Fibroblast of peridontal ligament (primary cell): ENCODE data around the gene WNT7B.

Source experiments
- DNase-seq: peaks from one replicate; pipeline ENCODE4 v3.0.0-alpha.2; 2010; ENCODE audit errors: extremely low read depth

Gene WNT7B

DNA sequence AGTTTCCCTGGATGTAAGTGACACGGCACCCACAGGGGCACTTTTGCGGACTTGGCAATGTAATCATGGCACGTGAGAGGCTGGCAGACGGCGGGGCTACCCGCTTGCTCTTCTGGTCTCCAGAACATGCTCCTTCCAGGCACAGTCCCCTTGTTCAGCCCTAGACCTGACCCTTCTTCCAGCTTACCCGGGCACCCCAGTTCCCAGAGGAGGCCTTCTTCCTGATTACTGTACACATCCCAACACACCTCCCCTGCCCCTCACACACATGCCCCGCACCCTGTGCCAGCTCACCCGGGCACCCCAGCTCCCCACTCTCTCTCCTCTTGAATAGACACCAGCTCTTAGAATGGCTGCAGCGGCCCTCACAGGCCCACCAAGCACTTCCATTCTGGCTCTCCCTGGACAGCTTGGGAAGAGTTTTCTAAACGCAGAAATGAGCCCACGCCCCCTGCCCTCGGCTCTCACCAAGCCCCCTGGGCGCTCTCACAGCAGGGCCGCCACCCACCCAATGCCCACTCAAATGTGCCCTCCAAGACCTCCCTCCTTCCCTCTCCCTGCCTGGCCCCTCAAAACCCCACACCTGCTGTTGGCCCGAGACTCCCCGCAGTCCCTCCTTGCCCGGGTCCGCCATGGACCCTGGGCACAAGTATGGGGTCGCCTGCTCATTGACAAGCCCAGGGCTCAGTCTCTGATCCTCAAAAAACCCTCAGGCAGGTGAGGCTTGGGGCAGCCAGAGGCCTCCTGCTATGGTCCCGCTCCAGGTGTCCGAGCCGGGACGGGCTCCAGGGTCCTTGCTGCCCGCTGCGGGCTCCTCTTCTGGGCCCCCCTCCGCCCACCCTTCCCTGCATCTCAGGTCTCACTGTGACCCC lies 88.5 kb downstream of the WNT7B start:
- no peak for DNase-seq

DNA sequence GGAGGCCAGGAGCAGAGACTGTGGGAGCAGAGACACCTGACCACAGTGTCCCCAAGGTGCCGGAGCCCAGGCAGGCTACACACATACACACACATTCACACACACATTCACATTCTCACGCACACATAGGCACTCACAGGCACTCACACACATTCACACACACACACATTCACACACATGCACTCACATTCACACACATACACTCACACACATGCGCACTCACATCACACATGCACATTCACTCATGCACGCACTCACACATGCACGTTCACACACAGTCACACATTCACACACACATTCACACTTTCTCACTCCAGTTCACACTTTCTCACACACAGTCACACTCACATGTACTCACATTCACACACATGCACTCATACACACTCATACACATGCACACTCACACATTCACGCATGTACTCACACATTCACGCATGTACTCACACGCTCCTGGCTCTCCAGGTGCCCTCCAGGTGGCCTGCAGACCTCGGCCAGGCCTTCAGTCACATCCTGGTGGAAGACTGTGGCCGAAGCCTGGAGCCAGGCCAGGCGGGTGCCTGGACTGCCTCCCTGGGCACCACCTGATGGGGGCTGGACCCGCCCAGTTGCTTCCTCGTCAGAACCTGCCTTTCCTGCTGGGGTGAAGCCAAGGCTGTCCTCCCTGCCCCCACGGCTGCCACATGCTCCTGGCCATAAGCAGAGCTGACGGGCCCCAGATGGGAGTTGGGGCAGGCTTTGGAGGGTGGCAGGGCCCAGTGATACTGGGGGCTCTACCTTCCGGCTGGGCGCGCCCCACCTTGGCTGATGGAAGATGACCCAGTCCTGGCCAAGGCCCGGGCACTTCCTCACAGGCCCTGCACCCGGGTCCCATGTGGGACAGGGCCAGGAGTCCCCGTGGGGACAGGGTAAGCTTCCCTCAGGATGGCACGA lies 89.5 kb downstream of the WNT7B start:
- DNase-seq = no peak

DNA sequence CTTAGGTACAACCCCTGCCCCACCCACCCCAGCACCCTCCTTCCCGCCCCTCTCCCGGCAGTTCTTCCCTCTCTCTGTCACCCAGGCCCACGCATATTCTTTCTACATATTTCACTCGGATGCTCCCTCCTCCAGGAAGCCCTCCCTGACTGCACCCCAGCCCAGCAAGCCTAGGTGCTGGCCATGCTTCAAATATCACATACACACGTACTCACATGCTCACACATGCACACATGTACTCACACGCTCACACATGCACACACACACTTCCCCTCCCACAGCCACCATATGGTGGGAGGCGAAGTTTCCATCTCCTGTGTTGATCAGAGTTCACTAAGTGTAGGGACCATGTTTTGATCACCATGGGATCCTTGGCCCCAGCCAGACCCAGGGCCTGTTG lies 90.4 kb downstream of the WNT7B start:
- no peak for DNase-seq

DNA sequence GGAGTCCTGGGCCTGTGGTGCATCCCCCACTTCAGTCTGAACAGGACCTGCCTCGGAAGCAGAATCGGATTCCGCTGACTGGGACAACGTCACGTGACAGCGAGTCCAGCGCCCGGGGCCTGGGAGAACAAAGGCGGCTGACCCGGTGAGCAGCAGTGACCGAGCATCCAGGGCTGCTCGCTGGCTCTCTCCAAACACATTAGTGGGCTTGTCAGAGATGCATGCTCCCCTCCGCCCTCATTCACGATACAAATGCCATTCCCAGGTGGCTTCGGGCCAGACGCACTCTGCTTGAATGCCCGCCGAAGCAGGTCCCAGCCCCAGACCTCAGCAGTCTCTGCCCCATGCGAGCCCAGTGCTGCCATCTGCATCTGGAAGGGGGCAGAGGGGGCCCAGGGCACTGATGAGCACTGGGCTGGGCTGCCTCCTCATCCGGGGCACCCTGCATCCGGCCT lies 91.0 kb downstream of the WNT7B start:
- DNase-seq = no peak

DNA sequence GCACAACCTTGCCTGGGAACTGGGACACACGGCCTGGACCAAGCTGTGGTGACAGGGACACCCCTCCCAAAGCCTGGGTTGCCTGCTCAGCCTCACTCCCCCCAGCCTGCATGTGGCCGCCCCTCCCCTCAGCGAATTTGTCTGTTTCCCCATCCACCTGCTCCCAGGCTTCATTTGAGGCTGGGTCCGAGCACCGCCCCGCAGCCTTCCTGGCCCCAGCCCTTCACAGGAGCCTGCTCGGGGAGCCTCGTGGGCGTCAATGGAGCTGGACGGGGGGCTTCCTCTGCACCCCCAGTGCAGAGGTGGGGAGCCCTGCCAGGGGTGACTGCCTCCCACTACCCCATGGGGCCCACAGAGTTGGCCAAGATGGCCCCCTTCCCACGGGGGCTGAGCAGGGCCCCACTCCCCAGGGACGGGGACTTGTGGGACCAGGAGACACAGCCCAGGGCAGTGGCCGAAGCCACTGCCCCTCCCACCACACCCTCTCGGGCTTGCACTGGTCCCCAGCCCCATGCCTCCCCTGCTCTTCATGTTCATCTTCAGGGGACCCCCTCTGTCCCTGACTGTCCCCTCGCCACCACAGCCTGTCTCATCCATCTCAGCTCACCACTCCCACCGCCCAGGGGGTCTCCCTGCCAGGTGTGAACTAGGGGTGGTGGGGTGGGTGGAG lies 91.7 kb downstream of the WNT7B start:
- DNase-seq = no peak

DNA sequence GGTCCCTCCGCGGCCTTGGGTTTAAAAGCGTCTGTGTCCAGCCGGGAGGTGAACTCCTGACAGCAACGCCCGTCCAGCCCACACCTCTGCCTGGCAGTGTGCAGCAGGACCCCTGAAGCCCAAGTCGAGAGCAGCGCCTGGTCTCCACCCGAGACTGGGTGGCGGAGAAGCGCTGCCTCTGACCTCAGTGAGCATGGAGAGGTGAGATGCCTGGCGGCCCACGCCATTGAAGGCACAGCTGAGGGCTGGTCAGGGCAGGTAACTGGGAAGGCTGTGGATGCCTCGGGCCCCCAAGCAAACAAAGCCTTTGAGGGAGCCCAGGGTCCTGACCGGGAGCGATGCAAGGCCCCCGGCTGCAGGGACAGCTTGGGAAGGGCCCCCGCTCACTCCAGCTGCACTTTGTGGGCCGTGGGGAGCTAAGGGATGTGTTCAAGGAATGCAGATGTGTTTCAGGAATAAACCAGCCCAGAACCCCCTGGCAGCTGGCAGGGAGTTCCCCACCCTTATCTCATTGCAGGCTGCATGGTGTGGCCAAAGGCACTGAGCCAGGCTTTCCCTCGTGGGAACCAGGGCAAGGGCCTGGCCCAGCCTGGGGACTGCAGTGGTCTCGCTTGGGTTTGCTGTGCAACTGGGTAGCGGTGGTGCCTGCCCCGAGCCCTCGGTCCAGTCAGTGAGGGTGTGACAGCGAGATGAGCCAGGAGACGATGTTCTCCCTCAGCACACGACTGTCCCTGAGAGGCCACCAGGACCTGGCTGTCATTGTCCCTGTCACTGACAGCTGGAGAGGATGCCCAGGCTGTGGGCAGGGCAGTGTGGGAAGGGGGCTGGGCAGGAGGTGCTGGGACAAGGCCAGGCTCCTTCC lies 92.5 kb downstream of the WNT7B start:
- no peak for DNase-seq

DNA sequence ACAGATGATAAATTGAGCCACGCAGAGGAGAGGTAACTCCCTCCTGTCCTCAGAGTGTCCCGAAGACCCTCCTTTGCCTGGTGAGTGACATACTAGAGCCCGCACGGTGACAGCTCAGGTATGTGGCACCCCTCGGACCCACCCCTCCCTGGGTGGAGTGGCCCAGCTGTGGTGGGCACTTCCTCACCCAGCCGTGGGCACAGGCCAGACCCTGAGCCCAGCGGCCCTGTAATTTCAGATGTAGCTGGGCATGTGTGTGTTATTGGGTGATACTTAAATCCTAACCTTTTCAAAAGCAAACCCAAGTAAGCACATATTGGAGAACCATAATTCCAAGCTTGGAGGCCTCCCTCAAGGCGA lies 93.2 kb downstream of the WNT7B start:
- DNase-seq = no peak

DNA sequence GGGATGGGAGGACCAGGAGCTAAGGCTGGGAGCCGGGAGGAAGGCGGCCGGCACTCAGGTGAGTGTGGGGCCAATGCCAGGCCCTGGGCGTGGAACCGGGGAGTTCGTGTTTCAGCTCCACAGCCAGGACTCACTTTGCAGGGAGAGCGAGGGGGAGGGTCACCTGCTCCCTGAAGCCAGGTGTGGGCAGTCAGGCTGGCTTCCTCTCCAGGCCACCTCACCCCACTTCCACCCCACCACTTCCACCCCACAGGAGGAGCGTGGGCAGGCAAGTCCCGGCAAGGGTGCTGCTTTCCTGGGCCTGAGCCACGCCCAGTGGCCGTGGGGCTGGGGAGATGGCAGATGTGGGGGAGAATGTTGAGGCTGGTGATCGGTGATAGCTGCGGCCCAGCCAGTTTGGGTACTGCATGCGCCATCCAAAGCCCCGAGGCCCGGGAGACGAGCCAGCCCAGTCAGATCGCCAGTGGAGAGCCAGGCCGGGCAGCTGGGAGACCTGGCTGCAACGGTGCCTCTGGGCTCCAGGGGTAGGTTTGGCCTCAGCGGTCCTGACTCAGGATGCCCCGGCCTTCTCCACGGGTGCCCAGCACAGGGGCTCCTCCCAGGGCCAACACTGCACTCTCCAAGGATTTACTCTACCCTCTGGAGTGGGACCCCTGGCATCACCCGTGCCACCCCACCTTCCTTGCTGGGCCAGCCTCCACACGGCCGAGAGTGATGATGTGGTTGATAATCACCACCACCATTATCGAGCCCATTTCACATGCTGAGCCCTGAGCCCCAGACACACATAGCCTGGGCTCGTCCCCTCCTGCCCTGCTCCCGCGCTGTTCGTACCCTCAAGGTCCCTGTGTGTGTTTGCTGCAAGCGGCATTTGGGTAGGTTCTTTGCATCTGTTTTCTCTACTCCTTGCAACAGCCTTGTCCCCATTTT lies 93.8 kb downstream of the WNT7B start:
- no peak for DNase-seq

DNA sequence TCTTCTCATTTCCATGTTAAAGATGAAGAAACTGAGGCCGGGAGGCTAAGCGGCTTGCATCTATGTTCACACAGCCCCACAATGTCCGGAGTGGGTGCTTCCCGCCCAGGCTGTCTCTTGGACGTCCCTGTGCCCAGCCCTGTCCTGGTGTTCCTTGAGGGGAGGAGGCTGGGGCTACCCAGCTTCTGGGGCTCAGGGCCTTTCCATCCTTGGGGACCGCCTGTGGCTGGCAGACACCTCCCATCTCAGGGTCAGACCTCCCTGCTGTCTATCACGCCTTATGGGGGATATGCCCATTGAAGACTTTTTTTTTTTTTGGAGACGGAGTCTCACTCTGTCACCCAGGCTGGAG lies 95.5 kb downstream of the WNT7B start:
- no peak for DNase-seq

DNA sequence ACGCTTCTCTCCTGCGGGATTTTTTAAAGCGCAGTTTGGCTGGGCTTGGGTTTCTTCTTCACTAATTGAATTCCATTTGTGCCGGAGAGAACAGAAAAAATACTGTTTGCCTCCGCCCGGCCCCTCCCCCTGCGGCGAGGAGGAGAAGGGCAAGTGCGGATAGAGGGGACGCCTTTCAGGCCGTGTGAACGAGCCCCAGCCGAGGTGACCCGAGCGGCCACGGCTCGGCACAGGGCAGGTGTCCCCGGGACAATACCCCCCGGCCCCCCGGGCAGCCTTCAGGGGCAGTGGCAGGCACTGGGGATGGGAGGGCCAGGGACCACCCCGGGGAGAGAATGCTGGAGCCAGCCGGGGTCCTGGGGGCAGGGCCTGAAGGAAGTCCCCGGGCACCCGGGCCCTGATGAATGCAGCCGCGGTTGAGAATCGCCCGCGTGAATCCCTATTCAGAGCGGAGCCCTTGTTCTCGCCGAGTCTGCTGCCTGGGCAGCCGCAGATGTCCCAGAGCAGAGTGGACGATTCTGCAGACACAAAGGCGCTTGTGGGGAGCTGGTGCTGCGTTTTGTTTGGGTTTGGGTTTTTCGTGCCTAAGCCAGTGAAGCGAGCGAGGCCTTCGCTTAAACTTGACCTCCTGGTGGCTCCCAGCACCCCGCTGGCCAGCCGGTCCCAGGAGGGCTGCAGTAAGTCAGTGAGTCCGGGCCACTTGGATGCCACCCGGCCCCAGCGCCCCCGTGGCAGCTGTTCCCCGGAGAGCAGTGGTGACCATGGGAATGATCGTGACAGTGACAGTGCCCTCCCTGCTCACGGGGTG lies 96.0 kb downstream of the WNT7B start:
- DNase-seq = no peak

DNA sequence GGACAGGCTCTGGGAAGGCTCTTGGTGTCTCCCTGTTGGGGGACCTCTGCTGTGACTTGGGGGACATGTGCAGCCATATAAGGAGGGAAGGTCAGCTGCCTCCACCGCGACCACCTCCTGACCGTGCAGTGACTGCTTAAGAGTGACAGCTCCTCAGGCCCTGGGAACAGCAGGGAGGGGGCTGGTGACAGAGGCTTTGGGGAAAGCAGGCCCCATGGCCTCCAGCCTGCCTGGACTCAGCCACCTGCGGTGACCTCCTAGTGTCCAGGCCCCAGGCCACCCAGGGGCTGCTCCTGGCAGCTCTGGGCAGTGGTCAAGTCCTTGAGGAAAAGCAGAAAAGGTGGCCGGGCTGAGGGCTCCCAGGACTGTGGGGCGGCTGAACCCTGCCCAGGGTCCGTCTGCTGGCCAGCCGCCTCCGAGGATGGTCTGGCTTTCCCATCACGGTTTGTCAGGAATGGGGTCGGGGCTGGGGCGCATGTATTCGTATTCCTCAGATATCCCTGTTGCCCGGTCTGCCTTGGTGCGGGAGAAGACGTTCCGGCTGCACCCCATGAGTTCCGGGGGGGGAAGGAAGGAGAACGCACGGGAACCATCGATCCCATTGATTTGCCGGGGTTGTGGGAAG lies 96.8 kb downstream of the WNT7B start:
- DNase-seq = no peak

DNA sequence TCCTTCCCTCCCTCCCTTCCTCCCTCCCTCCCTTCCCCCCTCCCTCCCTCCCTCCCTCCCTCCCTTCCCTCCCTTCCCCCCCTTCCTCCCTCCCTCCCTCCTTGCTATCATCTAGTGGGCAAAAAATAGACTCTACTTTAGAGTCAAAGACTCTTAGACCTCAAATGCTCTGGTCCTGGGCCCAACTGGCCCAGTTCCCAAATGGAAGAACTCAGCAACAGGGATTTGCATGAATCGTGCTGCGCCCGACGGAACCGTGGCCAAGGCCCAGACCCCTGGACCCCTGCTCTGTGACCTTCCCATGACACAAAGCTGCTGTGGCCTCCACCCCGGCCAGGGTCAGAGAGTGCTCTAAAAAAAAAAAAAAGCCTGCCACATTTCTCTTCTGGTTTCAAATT lies 97.4 kb downstream of the WNT7B start:
- DNase-seq = no peak

DNA sequence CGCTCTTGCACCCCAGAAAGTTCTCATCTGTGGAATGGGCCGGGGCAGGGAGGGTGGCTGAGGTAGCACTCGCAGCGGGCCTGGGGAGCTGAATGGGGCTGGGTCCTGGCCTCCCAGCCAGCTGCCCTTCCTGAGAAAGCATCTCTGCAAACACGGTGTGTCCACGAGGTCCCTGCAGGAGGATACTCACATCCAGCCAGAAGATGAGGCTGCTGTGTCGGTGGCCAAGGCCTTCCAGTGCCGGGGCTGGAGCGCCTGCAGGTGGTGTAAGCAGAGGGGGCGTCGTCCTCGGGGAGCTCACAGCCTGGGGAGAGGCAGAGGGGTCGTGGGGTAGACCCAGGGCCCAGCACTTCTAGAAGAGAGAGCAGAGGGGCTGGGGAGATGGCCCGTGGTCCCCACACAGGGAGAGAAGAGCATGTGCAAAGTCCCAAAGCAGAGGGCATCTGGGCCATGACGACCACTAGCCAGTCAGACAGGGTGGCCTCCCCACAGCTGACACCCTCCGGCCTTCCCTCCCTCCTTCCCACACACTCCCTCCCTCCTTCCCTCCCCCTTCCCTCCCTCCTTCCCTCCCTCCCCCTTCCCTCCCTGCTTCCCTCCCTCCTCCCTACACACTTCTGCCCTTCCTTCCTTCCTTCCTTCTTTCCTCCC lies 97.9 kb downstream of the WNT7B start:
- no peak for DNase-seq

DNA sequence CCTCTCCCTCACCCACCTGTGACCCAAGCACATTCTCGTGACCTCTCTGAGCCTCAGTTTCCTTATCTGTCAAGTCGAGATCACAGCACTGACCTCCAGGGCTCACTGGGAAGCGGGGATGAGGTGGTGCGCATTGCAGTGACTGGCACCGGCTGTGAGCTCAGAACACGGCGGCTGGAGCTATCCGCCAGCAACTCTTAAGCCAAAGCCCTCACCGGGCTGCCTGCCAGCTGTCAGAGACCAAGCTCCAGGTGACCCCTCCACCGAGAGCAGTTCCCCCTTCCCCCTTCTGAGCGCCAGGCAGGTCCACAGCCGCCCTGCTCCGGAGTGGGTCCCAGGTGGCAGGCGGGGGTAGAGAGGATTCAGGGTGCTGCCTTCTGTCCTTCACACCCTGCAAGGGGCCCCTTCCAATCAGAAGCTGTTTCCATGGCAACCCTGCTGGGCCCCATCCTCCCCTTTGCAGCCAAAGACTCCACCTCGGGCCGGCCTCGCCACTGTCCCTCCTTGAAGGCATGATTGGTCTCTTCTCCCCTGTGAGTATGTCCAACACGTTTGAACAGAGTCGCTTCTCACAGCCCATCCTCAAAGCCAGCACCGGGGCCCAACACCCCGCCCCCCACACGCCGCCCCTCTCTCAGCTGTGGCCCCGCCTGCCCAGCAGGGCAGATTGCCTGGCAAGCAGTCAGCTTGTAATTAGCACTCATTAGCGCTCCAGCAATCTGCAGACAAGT lies 98.7 kb downstream of the WNT7B start:
- DNase-seq = no peak

DNA sequence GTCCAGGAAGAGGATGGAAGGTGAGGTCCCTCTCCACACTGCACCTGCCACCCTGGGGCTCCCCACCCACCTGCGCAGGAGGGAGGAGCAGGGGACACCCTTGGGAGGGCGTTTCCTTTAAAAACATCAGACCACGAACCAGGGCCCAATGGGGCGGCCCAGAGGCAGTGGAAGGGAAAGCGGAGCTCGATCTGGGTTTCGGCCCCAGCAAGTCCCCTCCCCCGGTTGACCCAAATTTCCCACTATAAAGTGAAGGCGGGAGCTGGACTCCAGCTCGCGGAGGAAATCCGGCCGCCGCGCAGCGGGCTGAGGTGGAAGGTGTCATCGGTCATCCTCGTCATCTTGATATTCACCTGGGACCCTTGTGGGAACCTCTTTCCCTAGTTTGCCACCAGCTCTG lies 99.3 kb downstream of the WNT7B start:
- no peak for DNase-seq

DNA sequence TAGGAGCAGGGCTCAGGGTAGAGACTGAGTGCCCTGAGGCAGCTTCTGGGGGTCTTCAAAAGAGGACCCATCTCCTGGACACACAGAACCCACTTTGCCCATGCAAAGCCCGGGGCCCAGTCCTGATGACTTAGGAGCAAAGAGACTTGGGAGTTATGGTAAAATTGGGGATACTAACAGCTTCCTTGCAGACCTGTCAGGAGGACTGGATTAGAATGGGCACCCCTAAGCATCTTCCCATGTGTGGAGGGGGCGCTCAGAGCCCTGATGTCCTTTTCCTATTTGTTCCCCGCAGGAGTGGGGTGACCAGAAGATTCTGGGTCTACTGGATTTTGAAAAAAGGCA lies 100.0 kb downstream of the WNT7B start:
- DNase-seq = no peak

DNA sequence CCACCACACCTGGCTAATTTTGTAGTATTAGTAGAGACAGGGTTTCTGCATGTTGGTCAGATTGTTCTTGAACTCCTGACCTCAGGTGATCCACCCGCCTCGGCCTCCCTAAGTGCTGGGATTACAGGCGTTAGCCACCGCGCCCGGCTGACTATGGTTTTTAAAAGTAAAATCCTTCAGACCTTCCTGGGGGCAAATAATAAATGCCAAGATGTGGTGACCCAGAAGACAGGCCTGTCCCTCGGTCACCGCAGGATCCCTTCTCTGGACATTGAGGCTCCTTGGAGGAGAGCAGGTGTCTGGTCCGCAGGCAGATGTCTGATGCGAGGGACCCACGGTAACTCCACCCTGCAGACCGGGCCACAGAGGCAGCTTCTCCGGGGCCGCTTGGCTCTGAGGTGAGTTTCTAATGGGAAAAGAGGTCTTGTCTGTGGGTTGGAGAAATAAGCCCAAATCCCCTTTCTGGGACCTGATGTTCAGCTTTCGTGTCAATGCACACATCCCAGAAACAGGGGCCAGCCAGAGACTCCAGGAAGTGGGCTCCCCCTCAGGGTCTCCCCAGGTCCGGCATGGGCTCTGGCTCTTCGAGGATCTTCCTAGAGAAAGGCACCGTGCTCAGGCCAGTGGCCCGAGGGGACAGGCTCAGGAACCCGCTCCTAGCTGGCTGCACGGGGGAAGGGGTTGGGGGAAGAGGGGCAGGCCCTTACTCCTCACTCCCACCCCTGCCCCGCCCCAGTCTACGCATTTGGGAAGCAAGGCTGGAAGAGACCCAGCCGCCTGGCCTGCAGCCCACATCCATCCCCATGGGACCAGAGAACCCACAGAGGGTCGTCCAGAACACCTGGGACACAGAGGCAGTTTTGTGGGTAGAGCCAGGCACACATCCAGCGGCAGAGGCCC lies 100.6 kb downstream of the WNT7B start:
- no peak for DNase-seq
